GM19455 (cell line): ENCODE measurements around the gene PRPF38A.

ENCODE experiments used
- ATAC-seq: cut with Tn5 transposase; IDR thresholded peaks from one replicate; pipeline ENCODE4 v1.9.1; 2021; ENCODE audit not compliant: unreplicated experiment

PRPF38A gene

GRCh38 chr1:52399629-52400028, 4.8 kb upstream of the PRPF38A start:
- ATAC-seq: no peak

GRCh38 chr1:52400131-52400530, 4.3 kb upstream of the PRPF38A start:
- ATAC-seq: no peak

- no peak for ATAC-seq
Observed at GRCh38 chr1:52402860-52403240, 1.6 kb upstream of the PRPF38A start.

- peak; percentile 36 for ATAC-seq
Observed at GRCh38 chr1:52403566-52404115, 761 bp upstream of the PRPF38A start.

GRCh38 chr1:52404975-52405338, 555 bp downstream of the PRPF38A start:
- ATAC-seq: no peak

GRCh38 chr1:52413410-52413989, 9.1 kb downstream of the PRPF38A start:
- ATAC-seq: no peak

GRCh38 chr1:52414942-52415341, 10.5 kb downstream of the PRPF38A start:
- no peak for ATAC-seq

- no peak for ATAC-seq
Observed at GRCh38 chr1:52416811-52417210, 12.4 kb downstream of the PRPF38A start.

- ATAC-seq: no peak
Observed at GRCh38 chr1:52420713-52421112, 16.3 kb downstream of the PRPF38A start.

GRCh38 chr1:52423055-52423454, 18.7 kb downstream of the PRPF38A start:
- no peak for ATAC-seq

- ATAC-seq: no peak
Observed at GRCh38 chr1:52423771-52424170, 19.4 kb downstream of the PRPF38A start.

- ATAC-seq: no peak
Observed at GRCh38 chr1:52424231-52424636, 19.8 kb downstream of the PRPF38A start.

- no peak for ATAC-seq
Observed at GRCh38 chr1:52424813-52425212, 20.4 kb downstream of the PRPF38A start.

- ATAC-seq: no peak
Observed at GRCh38 chr1:52426371-52426770, 22.0 kb downstream of the PRPF38A start.

GRCh38 chr1:52427152-52427551, 22.8 kb downstream of the PRPF38A start:
- ATAC-seq: no peak

GRCh38 chr1:52432807-52433206, 28.4 kb downstream of the PRPF38A start:
- no peak for ATAC-seq

- no peak for ATAC-seq
Observed at GRCh38 chr1:52435211-52435610, 30.8 kb downstream of the PRPF38A start.

GRCh38 chr1:52435650-52436049, 31.2 kb downstream of the PRPF38A start:
- no peak for ATAC-seq

GRCh38 chr1:52436817-52437216, 32.4 kb downstream of the PRPF38A start:
- no peak for ATAC-seq

- no peak for ATAC-seq
Observed at GRCh38 chr1:52439976-52440375, 35.6 kb downstream of the PRPF38A start.

GRCh38 chr1:52444463-52444862, 40.1 kb downstream of the PRPF38A start:
- ATAC-seq: no peak

GRCh38 chr1:52454127-52454526, 49.7 kb downstream of the PRPF38A start:
- ATAC-seq: no peak

GRCh38 chr1:52454779-52455178, 50.4 kb downstream of the PRPF38A start:
- ATAC-seq: no peak
